ENCODE measurements around the gene OSBP2. TPM values are rescaled to one million over a fixed set of nuclear protein-coding genes. Genes with fewer than 3 reads are reported as not detected.

The OSBP2 gene
- polyA plus RNA-seq, 5 donors = 13.6 to 19.5 (median 17.0) TPM

DNA sequence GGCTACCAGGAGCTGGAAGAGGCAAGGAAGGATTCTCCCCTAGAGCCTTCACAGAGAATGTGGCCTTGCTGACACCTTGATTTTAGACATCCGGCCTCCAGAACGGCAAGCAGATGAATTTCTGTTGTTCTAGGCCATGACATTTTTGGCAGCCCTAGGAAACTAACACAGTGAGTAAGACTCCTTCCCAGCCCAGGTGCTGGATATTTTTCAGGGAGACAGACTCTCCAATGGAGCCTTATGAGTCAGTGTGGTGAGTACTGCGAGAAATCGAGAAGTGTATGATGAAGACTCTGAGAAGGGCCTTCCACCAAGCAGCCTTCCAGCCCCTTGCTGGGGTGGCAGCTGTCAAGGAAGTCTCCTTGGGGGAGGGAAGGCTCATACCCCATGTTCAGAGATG, 114.4 kb downstream of the OSBP2 start:
- no peak for DNase-seq

DNA sequence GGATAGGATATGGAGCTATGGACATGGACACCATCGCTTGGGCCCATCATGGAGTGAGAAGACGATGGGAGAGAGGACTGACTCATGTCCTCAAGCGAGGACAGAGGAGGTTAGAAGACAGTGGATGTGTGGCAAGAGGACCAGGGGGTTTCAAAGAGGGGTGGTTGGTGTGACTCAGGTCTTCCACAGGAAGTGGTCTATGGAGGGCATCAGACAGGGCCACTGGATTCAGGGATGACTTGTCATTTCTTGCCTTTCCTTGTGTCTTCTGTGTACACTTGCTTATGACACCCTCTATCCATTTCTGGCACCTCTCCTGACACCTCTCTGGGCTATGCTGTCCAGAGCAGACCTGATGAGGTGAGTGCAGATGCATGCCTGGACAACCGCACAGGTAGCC, 115.4 kb downstream of the OSBP2 start:
- DNase-seq = no peak

DNA sequence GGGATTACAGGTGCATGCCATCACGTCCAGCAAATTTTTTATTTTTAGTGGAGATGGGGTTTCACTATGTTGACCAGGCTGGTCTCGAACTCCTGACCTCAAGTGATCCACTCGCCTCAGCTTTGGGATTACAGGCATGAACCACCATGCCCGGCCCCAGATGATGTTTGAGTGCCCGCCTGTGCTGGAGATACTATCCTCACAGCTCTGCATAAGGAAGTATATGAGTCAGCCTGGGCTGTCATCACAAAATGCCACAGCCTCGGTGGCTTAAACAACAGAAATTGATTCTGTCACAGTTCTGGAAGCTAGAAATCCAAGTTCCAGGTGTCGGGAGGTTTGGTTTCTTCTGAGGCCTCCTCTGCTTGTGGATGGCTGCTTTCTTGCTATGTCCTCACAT, 119.3 kb downstream of the OSBP2 start:
- DNase-seq = no peak

DNA sequence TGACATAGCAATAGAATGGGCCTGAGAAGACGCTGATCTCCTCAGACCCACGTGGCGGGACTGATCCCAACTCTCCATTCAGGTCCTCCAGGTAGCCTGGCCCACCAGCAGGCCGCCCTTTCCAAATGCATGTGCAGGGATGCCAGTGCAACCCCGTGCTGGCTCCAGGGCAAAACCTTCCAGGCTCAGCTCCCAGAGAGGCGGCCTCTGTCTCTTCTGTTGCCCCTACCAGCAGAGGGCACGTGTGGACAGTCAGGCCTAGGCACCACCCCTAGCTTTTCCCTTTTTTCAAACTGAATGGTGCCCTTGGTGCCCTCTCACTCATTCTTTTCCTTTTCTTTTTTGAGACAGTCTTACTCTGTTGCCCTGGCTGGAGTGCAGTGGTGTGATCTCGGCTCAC, 121.7 kb downstream of the OSBP2 start:
- no peak for DNase-seq

DNA sequence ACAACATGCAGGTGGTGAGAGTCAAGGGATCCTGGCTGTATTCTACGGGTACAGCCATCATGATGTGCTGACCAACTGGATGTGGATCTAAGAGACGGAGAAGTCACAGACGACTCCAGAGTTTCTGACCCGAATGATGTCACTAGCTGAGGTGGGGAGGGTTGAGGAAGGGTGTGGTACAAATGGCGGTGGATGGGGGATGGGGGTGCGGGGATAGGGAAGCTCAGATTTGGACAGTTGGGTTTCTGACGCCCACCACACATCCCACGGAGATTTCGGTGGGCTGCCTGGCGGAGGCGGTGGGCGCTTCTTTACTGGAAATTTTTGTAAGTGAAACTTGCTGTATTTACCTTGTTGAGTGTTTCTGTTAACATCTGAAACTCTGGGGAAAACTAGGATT, 126.7 kb downstream of the OSBP2 start:
- DNase-seq = no peak

DNA sequence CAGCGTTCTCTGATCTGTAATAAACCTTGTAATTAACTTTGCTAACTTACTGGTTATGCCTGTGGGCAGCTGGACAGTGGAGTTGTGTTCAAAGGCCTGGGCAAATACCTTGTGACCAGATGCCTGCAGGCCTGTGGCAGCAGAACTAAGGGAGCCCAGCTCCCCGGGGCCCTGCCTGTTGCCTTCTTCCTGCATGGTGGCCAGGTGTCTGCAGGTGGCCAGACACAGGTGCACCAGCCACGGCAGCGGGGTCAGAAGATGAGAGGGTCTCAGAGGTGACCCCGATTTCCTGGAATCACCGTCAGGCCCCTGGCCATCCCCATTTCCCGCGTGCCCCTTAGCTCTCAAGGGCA, 127.2 kb downstream of the OSBP2 start:
- no peak for DNase-seq

DNA sequence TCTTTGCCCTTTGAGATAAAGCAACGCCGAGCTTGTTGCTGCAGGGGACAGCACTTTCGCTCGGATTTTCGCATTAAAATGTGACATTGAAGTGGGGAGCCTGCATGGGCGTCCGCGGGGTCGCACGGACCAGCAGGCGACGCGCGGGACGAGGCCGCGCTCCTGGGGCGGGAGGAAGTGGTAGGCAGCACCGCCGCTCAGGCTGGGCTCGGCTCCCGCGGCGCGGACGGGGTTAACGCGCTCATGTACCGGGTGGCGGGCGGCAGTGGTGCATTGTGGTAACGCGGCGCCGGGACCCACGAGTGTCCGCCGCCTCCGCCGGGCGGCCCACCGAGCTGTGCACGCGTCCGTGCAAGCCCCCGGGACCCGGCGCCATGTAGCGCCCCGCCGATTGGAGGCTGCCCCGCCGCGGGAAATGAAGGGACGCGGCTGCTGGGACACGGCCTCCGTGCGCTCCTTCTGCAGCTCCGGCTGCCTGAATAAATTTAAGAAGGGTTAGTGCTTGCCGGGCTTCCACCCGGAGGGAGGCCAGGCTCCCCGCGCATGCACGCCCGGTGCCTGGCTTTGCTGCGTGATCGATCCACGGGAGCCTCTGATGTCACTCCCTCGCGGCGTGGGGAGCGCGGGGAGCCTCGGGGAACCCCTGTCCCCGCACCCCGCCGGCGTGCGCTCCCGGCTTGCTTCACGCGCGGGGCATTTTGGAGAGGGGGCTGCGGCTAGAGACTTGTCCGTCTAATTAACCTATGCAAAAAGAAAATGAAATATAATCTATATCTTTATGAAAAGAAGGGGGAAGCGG, 127.7 kb downstream of the OSBP2 start:
- DNase-seq = no peak

DNA sequence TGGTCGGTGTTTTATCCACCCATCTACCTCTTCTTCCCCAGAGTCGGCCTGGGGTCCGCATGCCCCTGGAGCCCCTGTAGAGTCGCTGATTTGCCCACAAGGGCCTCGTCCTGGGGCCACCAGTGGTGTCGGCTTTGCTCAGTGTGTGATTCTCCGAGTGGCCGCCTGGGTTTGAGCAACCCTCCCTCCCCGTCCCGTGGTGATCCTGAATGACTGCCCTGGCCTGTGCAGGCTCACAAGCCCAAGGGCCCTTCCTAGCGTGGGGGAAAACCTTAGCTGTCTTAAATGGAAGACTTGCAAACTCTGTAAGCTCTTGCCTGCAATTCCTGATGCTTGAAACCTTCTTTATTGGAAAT, 128.3 kb downstream of the OSBP2 start:
- DNase-seq = no peak

DNA sequence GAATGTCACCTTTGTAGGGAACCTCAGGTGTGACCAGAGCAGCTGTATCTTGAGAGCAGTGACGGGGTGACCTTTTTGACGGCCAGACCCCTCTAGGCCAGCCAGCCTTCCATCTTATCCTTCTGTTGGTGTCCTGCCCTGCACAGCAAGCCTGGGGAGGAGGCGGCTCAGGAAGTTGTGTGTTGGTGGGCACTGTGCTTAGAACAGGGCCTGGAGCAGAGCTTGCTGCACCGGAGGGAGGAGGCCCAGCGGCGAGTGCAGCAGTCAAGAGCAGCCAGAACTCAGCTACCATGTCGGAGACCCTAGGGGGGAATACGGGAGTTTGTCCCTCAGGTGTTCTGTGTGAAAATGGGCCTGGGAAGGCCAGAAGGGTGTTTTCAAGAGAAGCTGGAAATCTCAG, 129.4 kb downstream of the OSBP2 start:
- no peak for DNase-seq

DNA sequence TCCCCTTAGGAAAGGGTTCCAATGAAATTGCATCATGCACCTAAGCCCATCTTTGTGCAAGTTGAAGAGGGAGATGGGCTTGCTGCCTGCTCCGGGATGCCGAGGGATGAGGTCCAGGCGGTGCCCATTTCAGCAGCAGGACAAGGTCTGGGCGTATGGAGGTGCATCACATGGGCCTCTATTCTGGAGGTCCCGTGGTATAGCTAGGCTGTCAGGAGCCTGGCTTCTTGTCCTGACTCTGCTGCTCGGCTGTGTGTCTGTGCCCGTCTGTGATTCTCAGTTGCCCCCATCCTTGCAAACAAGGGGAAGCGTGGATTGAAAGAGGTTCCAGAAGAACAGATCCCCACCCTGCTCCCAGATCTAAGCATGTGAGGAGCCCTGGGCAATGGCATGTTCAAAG, 130.0 kb downstream of the OSBP2 start:
- no peak for DNase-seq

DNA sequence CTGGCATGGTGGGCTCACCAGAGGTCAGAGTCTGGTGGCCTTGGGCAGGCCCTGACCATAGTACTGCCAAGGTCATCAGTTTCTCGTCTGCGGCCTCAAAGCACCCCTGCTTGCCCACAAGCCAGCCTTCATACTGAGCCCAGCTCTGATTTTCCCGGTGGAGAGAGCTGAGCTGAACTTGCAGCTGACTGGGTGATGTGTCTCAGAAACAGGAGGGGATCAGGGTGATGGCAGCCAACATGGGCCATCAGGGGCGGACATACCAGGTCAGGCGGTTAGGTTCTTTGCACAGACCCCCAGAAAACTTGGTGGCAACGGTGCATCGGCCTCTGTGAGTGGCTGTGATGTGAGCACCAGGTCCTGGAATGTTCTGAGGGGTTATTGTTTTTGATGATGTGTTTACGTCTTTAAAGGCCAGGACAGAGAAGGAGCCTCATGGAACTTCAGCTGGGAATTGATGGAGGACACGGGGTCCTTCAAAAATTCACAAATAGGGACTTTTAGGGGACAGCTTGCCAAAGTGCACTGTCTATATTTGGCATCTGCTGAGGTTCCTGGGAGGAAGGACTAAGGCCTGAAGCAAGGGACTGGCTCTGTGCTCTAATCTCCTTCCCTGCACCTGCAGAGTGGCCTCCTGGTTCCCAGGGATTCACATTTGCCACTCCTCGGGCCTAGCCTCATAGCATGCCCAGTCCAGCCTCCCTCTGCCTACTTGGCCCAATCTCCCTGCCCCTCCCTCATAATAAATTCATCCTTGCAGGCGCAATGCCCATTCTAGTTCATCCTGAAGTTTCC, 131.2 kb downstream of the OSBP2 start:
- DNase-seq = no peak

DNA sequence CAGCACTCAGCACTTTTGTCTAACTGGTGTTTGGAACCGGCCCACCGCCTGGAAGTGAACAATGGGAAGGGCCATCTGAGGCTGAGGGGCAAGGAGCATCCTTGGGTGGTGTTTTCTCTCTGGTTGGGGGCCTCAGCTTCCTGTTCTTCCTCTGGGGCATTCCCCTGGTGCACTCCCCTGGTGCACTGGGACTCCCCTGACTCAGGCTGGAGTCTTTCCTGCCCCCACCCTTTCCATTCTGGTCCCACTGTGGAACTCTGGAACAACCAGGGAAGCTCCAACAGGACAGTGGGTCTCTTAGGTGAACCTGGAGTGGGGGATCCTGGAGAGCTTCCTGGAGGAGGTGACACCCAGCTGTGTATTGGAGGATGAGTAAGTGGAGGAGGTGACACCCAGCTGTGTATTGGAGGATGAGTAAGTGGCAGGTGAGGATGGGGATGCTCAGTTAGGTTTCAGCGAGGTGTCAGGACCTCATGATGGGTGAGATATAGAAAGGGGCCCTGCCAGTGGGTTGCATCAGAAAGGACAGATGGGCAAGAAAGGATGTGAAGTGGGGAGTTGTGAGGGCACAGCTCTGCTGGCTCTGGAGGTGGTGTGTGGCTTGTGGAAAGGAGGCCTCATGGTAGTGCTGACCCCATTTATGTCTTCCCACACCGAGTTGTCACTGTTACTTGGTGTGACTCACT, 132.1 kb downstream of the OSBP2 start:
- DNase-seq = no peak

DNA sequence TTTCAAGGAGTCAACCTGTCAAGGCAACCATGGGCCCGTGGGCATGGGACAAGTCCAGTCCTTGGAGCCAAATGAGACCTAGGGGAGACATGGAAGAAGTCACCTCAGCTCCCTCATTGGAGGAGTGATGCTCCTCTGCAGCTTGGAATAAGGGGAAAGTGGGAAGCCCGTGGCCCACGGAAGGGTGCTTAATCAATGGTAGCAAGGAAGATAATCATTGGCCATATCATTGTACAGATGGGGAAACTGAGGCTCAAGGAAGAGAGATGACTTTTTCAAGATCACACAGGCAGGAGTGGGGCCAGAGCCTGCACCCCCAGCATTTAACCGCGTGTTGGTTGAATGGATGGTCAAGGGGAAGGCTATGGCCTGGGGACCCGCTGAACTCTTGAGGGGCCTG, 133.0 kb downstream of the OSBP2 start:
- DNase-seq = no peak

DNA sequence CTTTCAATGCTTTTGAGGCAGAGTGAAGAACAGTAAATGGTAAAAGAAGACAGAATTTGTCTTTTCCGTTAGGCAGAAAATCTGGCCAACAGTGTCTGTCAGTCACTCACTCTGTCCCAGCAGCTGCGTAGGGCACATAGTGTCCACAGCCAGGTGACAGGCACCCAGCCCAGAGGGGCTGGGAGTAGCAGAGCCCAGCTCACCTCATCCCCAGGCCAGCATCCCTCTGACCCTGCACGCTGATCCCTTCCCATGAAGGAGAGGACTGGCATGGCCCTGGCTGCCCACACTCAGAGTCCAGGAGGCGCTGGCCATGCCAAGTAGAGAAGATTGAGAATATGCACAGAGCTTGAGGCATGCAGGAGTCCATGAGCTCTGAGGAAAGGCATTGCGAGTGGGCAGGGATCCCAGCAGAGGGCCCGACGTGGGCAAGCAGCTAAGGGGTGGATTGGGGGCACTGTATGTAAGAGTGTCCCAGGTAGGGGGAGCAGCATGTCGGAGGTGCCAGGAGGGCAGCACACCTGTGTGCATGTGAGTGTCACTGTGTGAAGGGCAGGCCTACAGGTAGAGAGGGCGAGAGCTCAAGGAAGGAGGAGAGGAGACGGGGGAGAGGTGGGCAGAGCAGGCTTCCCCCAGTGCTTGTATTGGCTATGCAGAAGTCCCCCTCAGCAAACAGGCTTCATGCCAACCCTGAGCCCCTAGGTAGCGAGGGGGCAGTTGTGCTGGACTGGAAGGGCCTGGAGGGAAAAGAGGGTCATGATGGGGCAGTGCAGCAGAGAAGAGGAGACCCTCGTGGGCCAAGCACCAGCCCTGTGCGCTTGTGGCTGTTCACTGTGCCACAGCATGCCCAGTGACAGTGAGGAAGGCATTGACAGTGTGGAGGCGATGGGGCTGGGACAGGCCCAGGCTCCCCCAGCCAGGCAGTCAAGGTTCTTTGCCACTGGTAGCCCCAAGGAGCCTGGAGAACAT, 133.8 kb downstream of the OSBP2 start:
- DNase-seq = no peak

DNA sequence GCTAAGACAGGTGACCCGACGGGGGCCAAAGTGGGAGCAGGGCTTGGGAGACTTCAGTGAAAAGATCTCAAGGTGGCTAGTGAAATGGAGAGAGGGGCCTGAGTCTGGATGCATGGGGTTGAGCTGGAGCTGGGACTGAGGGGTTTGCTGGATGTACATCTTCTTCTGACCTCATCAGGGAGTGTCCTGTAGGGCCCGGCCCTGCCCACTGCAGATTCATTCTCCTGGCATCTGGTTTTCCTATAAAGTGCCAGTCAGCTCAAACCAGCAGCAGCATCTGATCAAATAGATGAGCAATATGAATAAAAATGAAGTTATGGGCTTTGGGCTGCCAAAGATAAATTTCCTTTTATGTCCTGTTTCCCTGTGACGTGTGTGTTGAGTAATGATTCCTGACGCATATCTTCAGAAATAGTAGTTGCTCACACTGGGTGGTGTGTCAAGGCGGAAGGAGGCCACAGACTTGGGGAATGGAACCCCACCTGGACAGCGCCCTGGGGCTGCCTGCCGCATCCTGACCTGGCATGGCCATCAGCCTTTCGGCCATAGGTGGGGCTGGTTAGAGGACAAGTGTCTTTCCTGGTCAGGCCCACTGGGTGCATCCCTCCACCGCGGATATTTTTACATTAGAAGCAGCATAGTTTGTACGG, 135.4 kb downstream of the OSBP2 start:
- no peak for DNase-seq

DNA sequence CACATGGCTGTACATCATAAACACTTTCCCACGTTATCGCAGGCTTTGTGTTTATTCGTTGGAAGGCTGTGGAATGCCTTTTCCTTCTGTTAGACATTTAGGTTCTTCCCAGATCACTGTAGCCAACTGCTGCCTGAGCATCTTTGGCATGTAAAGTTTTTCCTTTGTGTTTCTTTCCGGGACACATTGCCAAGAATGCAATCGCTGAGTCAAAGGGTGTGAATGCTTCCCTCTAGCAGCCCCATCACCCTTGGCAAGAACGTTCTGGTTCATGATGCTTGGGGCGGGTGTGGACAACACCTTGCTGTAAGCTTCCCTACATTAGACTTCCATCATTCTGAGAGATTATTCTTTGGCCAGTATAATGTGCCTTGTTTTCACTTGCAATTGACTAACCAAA, 136.2 kb downstream of the OSBP2 start:
- DNase-seq = peak; percentile 52 to 73

DNA sequence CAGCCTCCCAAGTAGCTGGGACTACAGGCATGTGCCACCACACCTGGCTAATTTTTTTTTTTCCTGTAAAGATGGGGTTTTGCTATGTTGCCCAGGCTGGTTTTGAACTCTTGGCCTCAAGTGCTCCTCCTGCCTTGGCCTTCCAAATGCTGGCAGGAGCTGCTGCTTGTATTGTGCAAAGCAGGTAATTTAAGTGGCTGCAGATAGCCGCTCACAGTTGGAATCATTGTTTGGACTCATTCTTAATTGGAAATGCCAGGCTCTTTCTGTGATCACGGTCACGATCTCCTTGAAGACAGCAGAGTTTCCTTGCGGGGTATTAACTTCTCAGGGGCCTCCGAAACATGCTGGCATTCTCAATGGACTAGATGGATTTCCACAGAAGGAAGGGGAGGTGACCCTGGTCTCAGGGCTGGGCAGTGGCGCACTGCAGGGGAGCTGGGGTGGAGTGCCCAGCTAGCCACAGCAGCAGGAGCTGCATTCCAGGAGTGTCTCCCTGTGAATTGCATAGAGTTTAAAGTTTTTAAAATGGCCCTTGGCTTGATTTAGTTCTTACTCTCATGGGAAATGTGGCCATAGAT, 137.8 kb downstream of the OSBP2 start:
- no peak for DNase-seq

DNA sequence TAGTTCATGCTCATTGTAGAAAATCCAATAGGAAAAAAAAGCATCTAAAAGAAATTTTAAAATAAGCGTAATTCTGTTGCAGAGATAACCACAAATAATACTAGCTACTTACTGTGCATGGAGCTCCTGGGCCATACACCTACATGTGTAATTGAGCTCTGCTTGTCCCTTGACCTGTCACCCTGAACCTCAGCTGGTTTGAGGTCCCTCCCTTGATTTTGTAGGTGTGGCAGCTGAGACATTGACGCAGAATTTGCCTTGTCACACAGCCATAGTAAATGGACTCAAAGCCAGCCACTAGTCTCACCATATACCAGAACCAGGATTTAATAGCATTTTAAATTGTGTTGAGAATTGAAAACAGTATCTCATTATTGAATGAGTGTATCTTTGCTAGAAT, 138.6 kb downstream of the OSBP2 start:
- no peak for DNase-seq

DNA sequence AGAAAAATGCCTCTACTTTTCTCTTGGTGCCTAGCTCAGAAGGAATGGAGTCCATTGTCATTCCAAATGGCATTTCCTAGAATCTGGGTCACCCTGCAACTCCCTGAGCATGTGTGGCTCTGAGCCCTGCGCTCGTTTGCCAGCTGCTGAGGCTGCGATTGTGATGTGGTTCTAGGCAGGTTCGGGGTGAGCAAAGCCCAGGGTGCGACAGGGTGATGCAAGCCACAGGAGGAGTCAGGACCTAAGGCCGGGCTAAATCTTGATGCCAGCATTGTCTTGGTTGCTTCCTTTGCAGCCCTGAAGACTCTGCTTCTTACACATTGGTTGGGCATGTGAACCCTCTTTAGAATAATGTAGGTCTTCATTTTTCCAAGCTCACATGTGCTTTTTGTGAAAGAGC, 142.9 kb downstream of the OSBP2 start:
- no peak for DNase-seq

DNA sequence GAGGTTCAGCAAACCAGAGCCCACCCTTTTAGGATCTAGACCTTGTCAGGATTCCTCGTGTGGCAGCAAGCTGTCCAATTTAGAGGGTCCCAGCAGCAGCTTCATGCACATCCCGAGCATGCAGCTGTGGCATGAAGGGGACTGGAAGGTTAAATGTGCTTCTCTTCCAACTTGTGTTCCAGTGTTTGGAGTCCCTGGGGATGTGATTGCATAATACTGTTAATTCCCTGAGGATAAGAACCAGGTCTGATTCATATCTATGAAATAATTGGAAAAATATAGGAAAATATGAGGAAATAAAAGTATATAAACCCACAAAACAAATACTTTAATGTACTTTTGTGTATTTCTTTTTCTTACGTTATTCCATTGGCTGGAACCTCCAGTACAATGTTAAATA, 143.4 kb downstream of the OSBP2 start:
- DNase-seq = no peak

DNA sequence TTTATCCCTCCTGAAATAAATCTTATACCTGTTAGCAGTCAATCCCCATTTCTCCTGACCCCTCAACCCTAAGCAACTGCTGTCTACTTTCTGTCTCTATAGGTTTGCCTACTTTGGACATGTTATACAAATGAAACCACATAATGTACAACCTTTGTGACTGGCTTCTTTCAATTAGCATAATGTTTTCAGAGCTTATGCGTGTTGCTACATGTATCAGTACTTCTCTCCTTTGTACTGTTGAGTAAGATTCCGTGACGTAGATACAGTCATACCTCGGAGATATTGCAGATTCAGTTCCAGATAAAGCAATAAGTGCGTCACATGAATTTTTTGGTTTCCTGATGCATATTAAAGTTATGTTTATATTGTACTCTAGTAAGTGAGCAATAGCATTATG, 146.6 kb downstream of the OSBP2 start:
- no peak for DNase-seq
